H9 (cell line): ENCODE results near the gene ACADS. TPM values are rescaled to one million over a fixed set of nuclear protein-coding genes. Genes with fewer than 3 reads are reported as not detected.

Experiments
- DNase-seq: peaks from one replicate; pipeline ENCODE4 v3.0.0-alpha.2; 2017
- H2AFZ ChIP-seq: one replicate; pipeline ENCODE4 v1.6.1; 2013; ENCODE audit warnings: mild to moderate bottlenecking, low read length, control low read depth, moderate library complexity
- H2AK5ac ChIP-seq: 2 replicates; pipeline ENCODE4 v1.6.1; 2013; ENCODE audit warnings: low read length, control low read depth, mixed read lengths; ENCODE audit not compliant: insufficient read length
- H2BK120ac ChIP-seq: one replicate; pipeline ENCODE4 v1.6.1; 2013; ENCODE audit warnings: low read depth, mild to moderate bottlenecking, low read length, control low read depth, inconsistent platforms; ENCODE audit not compliant: poor library complexity, severe bottlenecking
- H2BK12ac ChIP-seq: 2 replicates; pipeline ENCODE4 v1.6.1; 2013; ENCODE audit warnings: low read length, control low read depth, mixed read lengths, low read depth; ENCODE audit not compliant: insufficient read length
- H2BK15ac ChIP-seq: 2 replicates; pipeline ENCODE4 v1.6.1; 2013; ENCODE audit warnings: low read depth, low read length, control low read depth
- H2BK20ac ChIP-seq: one replicate; pipeline ENCODE4 v1.6.1; 2013; ENCODE audit warnings: low read depth, mild to moderate bottlenecking, low read length, control low read depth, inconsistent platforms; ENCODE audit not compliant: poor library complexity, severe bottlenecking
- H2BK5ac ChIP-seq: 2 replicates; pipeline ENCODE4 v1.6.1; 2013; ENCODE audit warnings: low read length, control low read depth, mixed read lengths; ENCODE audit not compliant: insufficient read length
- H3K14ac ChIP-seq: 2 replicates; pipeline ENCODE4 v1.6.1; 2013; ENCODE audit warnings: low read length, control low read depth; ENCODE audit not compliant: insufficient read depth
- H3K18ac ChIP-seq: 2 replicates; pipeline ENCODE4 v1.6.1; 2013; ENCODE audit warnings: low read depth, mild to moderate bottlenecking, mixed read lengths, low read length, control low read depth; ENCODE audit not compliant: insufficient read length
- H3K23ac ChIP-seq: 2 replicates; pipeline ENCODE4 v1.6.1; 2013; ENCODE audit warnings: low read length, control low read depth, mixed read lengths, low read depth; ENCODE audit not compliant: insufficient read length
- H3K23me2 ChIP-seq: 2 replicates; pipeline ENCODE4 v1.6.1; 2013; ENCODE audit warnings: low read depth, mild to moderate bottlenecking, mixed read lengths, low read length, control low read depth; ENCODE audit not compliant: insufficient read length, poor library complexity, severe bottlenecking
- H3K27ac ChIP-seq: 2 replicates; pipeline ENCODE4 v1.5.1; 2013; ENCODE audit warnings: low read length, control low read depth, mixed read lengths, low read depth; ENCODE audit not compliant: insufficient read length
- H3K27me3 ChIP-seq: 2 replicates; pipeline ENCODE4 v1.6.1; 2013; ENCODE audit warnings: low read length, control low read depth, inconsistent platforms; ENCODE audit not compliant: insufficient read depth
- H3K4ac ChIP-seq: 2 replicates; pipeline ENCODE4 v1.6.1; 2013; ENCODE audit warnings: low read depth, mild to moderate bottlenecking, control low read depth, inconsistent platforms, low read length, moderate library complexity
- H3K4me1 ChIP-seq: 2 replicates; pipeline ENCODE4 v1.6.1; 2013; ENCODE audit warnings: low read length, control low read depth, inconsistent platforms; ENCODE audit not compliant: insufficient read depth
- H3K4me2 ChIP-seq: 2 replicates; pipeline ENCODE4 v1.6.1; 2013; ENCODE audit warnings: low read length, control low read depth, mixed read lengths; ENCODE audit not compliant: insufficient read length, insufficient read depth
- H3K56ac ChIP-seq: 2 replicates; pipeline ENCODE4 v1.6.1; 2013; ENCODE audit warnings: low read depth, mild to moderate bottlenecking, mixed read lengths, low read length, control low read depth; ENCODE audit not compliant: insufficient read length
- H3K79me1 ChIP-seq: 2 replicates; pipeline ENCODE4 v1.6.1; 2013; ENCODE audit warnings: low read depth, mild to moderate bottlenecking, moderate library complexity, low read length, control low read depth, inconsistent platforms; ENCODE audit not compliant: insufficient read depth, poor library complexity, severe bottlenecking
- H3K79me2 ChIP-seq: 2 replicates; pipeline ENCODE4 v1.6.1; 2013; ENCODE audit warnings: low read length, control low read depth, inconsistent platforms; ENCODE audit not compliant: insufficient read depth
- H3K9ac ChIP-seq: 2 replicates; pipeline ENCODE4 v1.6.1; 2013; ENCODE audit warnings: low read length, control low read depth, mixed read lengths; ENCODE audit not compliant: insufficient read length; ENCODE audit errors: extremely low read depth
- H3K9me3 ChIP-seq: one replicate; pipeline ENCODE4 v1.6.1; 2013; ENCODE audit warnings: low read depth, low read length, inconsistent platforms; ENCODE audit not compliant: control insufficient read depth
- H3T11ph ChIP-seq: one replicate; pipeline ENCODE4 v1.6.1; 2013; ENCODE audit warnings: mild to moderate bottlenecking, low read length, control low read depth, inconsistent platforms
- H4K20me1 ChIP-seq: one replicate; pipeline ENCODE4 v1.6.1; 2013; ENCODE audit not compliant: control insufficient read depth, insufficient read length, insufficient read depth
- H4K5ac ChIP-seq: 2 replicates; pipeline ENCODE4 v1.6.1; 2013; ENCODE audit warnings: low read depth, mild to moderate bottlenecking, mixed read lengths, low read length, control low read depth; ENCODE audit not compliant: insufficient read length
- H4K8ac ChIP-seq: replicated peaks from 2 replicates; pipeline ENCODE4 v1.6.1; 2013; ENCODE audit warnings: low read length, control low read depth, mixed read lengths, low read depth; ENCODE audit not compliant: insufficient read length
- H4K91ac ChIP-seq: 2 replicates; pipeline ENCODE4 v1.6.1; 2013; ENCODE audit warnings: low read depth, mild to moderate bottlenecking, moderate library complexity, mixed read lengths, low read length, control low read depth; ENCODE audit not compliant: insufficient read length
- H3K27ac Mint-ChIP-seq, 3 experiments: 2 replicates in 2 of 3; 3 replicates in 1 of 3; pipeline ENCODE4 v1.8.0; 2020 to 2021; ENCODE audit warnings: mixed read lengths in 3 of 3, mild to moderate bottlenecking in 1 of 3, moderate library complexity in 1 of 3
- H3K27me3 Mint-ChIP-seq: 2 replicates; pipeline ENCODE4 v1.8.0; 2021; ENCODE audit warnings: low read depth, mild to moderate bottlenecking, moderate library complexity, mixed read lengths
- H3K36me3 Mint-ChIP-seq, 3 experiments: 2 replicates in 2 of 3; 3 replicates in 1 of 3; pipeline ENCODE4 v1.8.0; 2020 to 2021; ENCODE audit warnings: low read depth in 3 of 3, mixed read lengths in 3 of 3; ENCODE audit not compliant: insufficient read depth in 1 of 3
- H3K4me1 Mint-ChIP-seq, 2 experiments: 2 replicates each; pipeline ENCODE4 v1.8.0; 2020; ENCODE audit warnings: mixed read lengths in 2 of 2
- H3K4me3 Mint-ChIP-seq, 2 experiments: 2 replicates in 1 of 2; 3 replicates in 1 of 2; pipeline ENCODE4 v1.8.0; 2020 to 2021; ENCODE audit warnings: mild to moderate bottlenecking in 2 of 2, mixed read lengths in 2 of 2, moderate library complexity in 1 of 2
- H3K9me3 Mint-ChIP-seq, 2 experiments: 2 replicates in 1 of 2; 3 replicates in 1 of 2; pipeline ENCODE4 v1.8.0; 2020; ENCODE audit warnings: mild to moderate bottlenecking in 2 of 2, mixed read lengths in 2 of 2, moderate library complexity in 1 of 2
- WGBS: extraction: QIAGEN DNeasy Blood & Tissue Kit; methylation state at CpG from one replicate; pipeline ENCODE4 v1.1.7; 2013; ENCODE audit warnings: missing lambda C conversion rate, low lambda C conversion rate, mixed read lengths; ENCODE audit not compliant: insufficient read length; ENCODE audit errors: extremely low coverage; 5-methylcytosine and 5-hydroxymethylcytosine counted together
- total RNA-seq: library from RNA; stranded (reverse); gene quantifications from 2 replicates; pipeline ENCODE4 v1.2.1, GENCODE V29; 2021
- TF ChIP-seq, protein P1 (sequence below): fragments of 200-600 bp; sonication (generic); conservative IDR thresholded peaks from 3 replicates; pipeline ENCODE4 v1.8.0; 2021; ENCODE audit warnings: antibody characterized with exemption, mild to moderate bottlenecking

Gene ACADS
- total RNA-seq, 1 experiment from 2014 or later: 8.3 TPM

DNA sequence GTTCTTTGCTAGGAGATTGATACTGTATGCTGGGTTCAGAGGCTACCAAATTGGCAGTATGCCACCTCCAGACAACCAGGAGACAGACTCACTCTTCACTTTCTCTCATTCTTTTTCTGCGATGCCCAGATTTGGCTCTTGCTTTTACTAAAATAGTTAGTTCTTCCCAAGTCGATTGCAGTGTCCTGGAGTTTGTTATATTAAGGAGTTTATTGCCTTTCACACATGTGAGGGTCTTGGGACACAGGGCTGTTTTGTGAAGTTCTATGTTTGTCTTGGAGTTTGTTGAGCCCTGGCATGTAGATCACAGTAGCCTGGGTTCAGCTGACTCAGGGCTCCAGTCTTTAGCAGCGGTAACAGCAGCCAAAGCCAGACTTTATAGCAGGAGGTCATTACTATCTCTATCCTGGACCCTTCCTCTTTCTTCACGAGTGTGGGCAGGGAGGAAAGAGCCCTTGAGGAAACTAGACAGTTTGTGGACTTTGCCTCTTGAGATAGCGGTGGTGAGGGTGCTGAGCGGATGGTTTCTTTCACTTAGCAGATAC lies 37.0 kb upstream of the ACADS start:
- Mint-ChIP-seq H3K4me1 (peaks cover 48 to 53% of the 10 kb centered on the region in 2 experiments), H3K27ac (peak overlapping the region in 2 of 3 experiments; percentile 65 to 85; a peak in 2 of 7 replicates), H3K4me3 (peak overlapping the region; percentile 89 to 96), H3K36me3 (peaks cover 0 to 9% (median 0%) of the 10 kb centered on the region in 3 experiments; a peak in 2 of 7 replicates), H3K27me3 (no peaks in the 10 kb centered on the region; the same call in 1 of the 2 replicates), H3K9me3 (no peaks in the 10 kb centered on the region)
- Histone ChIP-seq H2BK120ac (no peak overlapping the region), H4K91ac (no peak overlapping the region), H3K4ac (no peak overlapping the region), H2AK5ac (no peak overlapping the region), H2BK12ac (no peak overlapping the region), H4K8ac (no peak overlapping the region), H2BK15ac (no peak overlapping the region), H3K79me2 (peaks cover 34% of the 10 kb centered on the region), H3K9me3 (no peaks in the 10 kb centered on the region), H4K20me1 (no peaks in the 10 kb centered on the region), H3K27me3 (no peaks in the 10 kb centered on the region), H3K23ac (no peak overlapping the region), H3K23me2 (peaks cover 14% of the 10 kb centered on the region), H3K14ac (no peak overlapping the region), H3K27ac (no peak overlapping the region), H3K56ac (no peak overlapping the region), H3K18ac (no peak overlapping the region), H2BK5ac (no peak overlapping the region), H2AFZ (no peak overlapping the region), H3T11ph (no peak overlapping the region), H3K4me1 (peaks cover 5% of the 10 kb centered on the region; the same call in 1 of the 2 replicates), H2BK20ac (no peak overlapping the region), H3K9ac (peak overlapping the region; percentile 82), H4K5ac (no peak overlapping the region), H3K79me1 (no peaks in the 10 kb centered on the region), H3K4me2 (peak overlapping the region; percentile 97)
- no CpG with 5 or more reads among the region's 6 CpGs for WGBS
- no peak for DNase-seq
- TF ChIP-seq, protein P1, sequence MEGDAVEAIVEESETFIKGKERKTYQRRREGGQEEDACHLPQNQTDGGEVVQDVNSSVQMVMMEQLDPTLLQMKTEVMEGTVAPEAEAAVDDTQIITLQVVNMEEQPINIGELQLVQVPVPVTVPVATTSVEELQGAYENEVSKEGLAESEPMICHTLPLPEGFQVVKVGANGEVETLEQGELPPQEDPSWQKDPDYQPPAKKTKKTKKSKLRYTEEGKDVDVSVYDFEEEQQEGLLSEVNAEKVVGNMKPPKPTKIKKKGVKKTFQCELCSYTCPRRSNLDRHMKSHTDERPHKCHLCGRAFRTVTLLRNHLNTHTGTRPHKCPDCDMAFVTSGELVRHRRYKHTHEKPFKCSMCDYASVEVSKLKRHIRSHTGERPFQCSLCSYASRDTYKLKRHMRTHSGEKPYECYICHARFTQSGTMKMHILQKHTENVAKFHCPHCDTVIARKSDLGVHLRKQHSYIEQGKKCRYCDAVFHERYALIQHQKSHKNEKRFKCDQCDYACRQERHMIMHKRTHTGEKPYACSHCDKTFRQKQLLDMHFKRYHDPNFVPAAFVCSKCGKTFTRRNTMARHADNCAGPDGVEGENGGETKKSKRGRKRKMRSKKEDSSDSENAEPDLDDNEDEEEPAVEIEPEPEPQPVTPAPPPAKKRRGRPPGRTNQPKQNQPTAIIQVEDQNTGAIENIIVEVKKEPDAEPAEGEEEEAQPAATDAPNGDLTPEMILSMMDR: no peak
